ENCODE data around the gene OLA1.

OLA1 gene

GRCh38 chr2:174217869-174218268, 30.5 kb downstream of the OLA1 start:
- no peaks in the 10 kb centered on the region for H3K9me3 ChIP-seq (ENCODE audit: control extremely low read depth in 1 of 5, control insufficient read depth in 4 of 5, insufficient read depth in 2 of 5, low read depth in 1 of 5, low read length in 4 of 5)
- WGBS (ENCODE audit: insufficient coverage) = 86% methylated on average over 1 of the region's 1 CpG
- DNase-seq = no peak
- ChIA-PET CTCF (interaction anchor here (1.5 to 2.2 kb wide), 2 partner anchors 9 to 25 kb away, joined by 4 to 6 read pairs; no protein-coding TSS in a partner anchor), POLR2A (interaction anchor here (0.6 kb wide), 1 partner anchor 19 kb away, joined by 3 read pairs; no protein-coding TSS in a partner anchor)
- H3K4me3 ChIP-seq (ENCODE audit: control insufficient read depth in 1 of 7, extremely low read depth in 1 of 7, insufficient read depth in 4 of 7, low read depth in 2 of 7, low read length in 6 of 7) = no peak overlapping the region
- no peak overlapping the region for H3K27ac ChIP-seq (ENCODE audit: insufficient read depth in 1 of 2, low read depth in 1 of 2, low read length in 2 of 2, poor library complexity in 1 of 2, severe bottlenecking in 2 of 2)
- no peaks in the 10 kb centered on the region for H3K27me3 ChIP-seq (replicated peaks in 2 of 5; ENCODE audit: control insufficient read depth in 4 of 5, insufficient read depth in 5 of 5, low read length in 4 of 5)
- no peaks in the 10 kb centered on the region for H3K4me1 ChIP-seq (ENCODE audit: control extremely low read depth in 1 of 4, control insufficient read depth in 4 of 4, insufficient read depth in 4 of 4, low read length in 3 of 4)
- peaks cover under 1 to 19% (median 11%) of the 10 kb centered on the region in 4 experiments for H3K36me3 ChIP-seq (ENCODE audit: control insufficient read depth in 4 of 4, insufficient read depth in 4 of 4, low read length in 3 of 4)

- no peak overlapping the region for H3K27ac ChIP-seq (ENCODE audit: insufficient read depth in 1 of 2, low read depth in 1 of 2, low read length in 2 of 2, poor library complexity in 1 of 2, severe bottlenecking in 2 of 2)
- ChIA-PET POLR2A (interaction anchor here (0.6 kb wide), 1 partner anchor 408 kb away, joined by 3 read pairs; no protein-coding TSS in a partner anchor), CTCF (no interaction called here)
- peaks cover 0 to 6% (median 1%) of the 10 kb centered on the region in 4 experiments for H3K36me3 ChIP-seq (ENCODE audit: control insufficient read depth in 4 of 4, insufficient read depth in 4 of 4, low read length in 3 of 4)
- peaks cover 0 to 13% (median 0%) of the 10 kb centered on the region in 4 experiments for H3K4me1 ChIP-seq (ENCODE audit: control extremely low read depth in 1 of 4, control insufficient read depth in 4 of 4, insufficient read depth in 4 of 4, low read length in 3 of 4)
- H3K9me3 ChIP-seq (ENCODE audit: control extremely low read depth in 1 of 5, control insufficient read depth in 4 of 5, insufficient read depth in 2 of 5, low read depth in 1 of 5, low read length in 4 of 5) = no peaks in the 10 kb centered on the region
- no peak overlapping the region for H3K4me3 ChIP-seq (ENCODE audit: control insufficient read depth in 1 of 7, extremely low read depth in 1 of 7, insufficient read depth in 4 of 7, low read depth in 2 of 7, low read length in 6 of 7)
- DNase-seq = no peak
- no peaks in the 10 kb centered on the region for H3K27me3 ChIP-seq (replicated peaks in 2 of 5; ENCODE audit: control insufficient read depth in 4 of 5, insufficient read depth in 5 of 5, low read length in 4 of 5)
Observed at GRCh38 chr2:174211954-174212353, 36.4 kb downstream of the OLA1 start.

GRCh38 chr2:174210862-174211261, 37.5 kb downstream of the OLA1 start:
- ChIA-PET CTCF (no interaction called here), POLR2A (no interaction called here)
- Histone ChIP-seq H3K27me3 (replicated peaks in 2 of 5; ENCODE audit: control insufficient read depth in 4 of 5, insufficient read depth in 5 of 5, low read length in 4 of 5) (no peaks in the 10 kb centered on the region), H3K36me3 (ENCODE audit: control insufficient read depth in 4 of 4, insufficient read depth in 4 of 4, low read length in 3 of 4) (peaks cover 0 to 9% (median 1%) of the 10 kb centered on the region in 4 experiments), H3K4me3 (ENCODE audit: control insufficient read depth in 1 of 7, extremely low read depth in 1 of 7, insufficient read depth in 4 of 7, low read depth in 2 of 7, low read length in 6 of 7) (peak overlapping the region in 1 of 7 experiments; percentile 39), H3K4me1 (ENCODE audit: control extremely low read depth in 1 of 4, control insufficient read depth in 4 of 4, insufficient read depth in 4 of 4, low read length in 3 of 4) (peaks cover 0 to 13% (median 0%) of the 10 kb centered on the region in 4 experiments), H3K27ac (ENCODE audit: insufficient read depth in 1 of 2, low read depth in 1 of 2, low read length in 2 of 2, poor library complexity in 1 of 2, severe bottlenecking in 2 of 2) (peak overlapping the region in 1 of 2 experiments; percentile 52), H3K9me3 (ENCODE audit: control extremely low read depth in 1 of 5, control insufficient read depth in 4 of 5, insufficient read depth in 2 of 5, low read depth in 1 of 5, low read length in 4 of 5) (no peaks in the 10 kb centered on the region)
- DNase-seq = peak; percentile 63 to 73 (median 65)
- no CpG with 5 or more reads among the region's 2 CpGs for WGBS (ENCODE audit: insufficient coverage)

GRCh38 chr2:174209325-174209724, 39.0 kb downstream of the OLA1 start:
- WGBS (ENCODE audit: insufficient coverage) = 95% methylated on average over 2 of the region's 2 CpGs
- ChIA-PET POLR2A (no interaction called here), CTCF (interaction anchor here (1.0 to 1.1 kb wide), 2 partner anchors 10 to 38 kb away, joined by 4 to 6 read pairs; no protein-coding TSS in a partner anchor)
- no peak overlapping the region for H3K27ac ChIP-seq (ENCODE audit: insufficient read depth in 1 of 2, low read depth in 1 of 2, low read length in 2 of 2, poor library complexity in 1 of 2, severe bottlenecking in 2 of 2)
- H3K27me3 ChIP-seq (replicated peaks in 2 of 5; ENCODE audit: control insufficient read depth in 4 of 5, insufficient read depth in 5 of 5, low read length in 4 of 5) = no peaks in the 10 kb centered on the region
- peaks cover 0 to 11% (median 0%) of the 10 kb centered on the region in 4 experiments for H3K36me3 ChIP-seq (ENCODE audit: control insufficient read depth in 4 of 4, insufficient read depth in 4 of 4, low read length in 3 of 4)
- H3K4me1 ChIP-seq (ENCODE audit: control extremely low read depth in 1 of 4, control insufficient read depth in 4 of 4, insufficient read depth in 4 of 4, low read length in 3 of 4) = peaks cover 0 to 13% (median 0%) of the 10 kb centered on the region in 4 experiments
- H3K9me3 ChIP-seq (ENCODE audit: control extremely low read depth in 1 of 5, control insufficient read depth in 4 of 5, insufficient read depth in 2 of 5, low read depth in 1 of 5, low read length in 4 of 5) = no peaks in the 10 kb centered on the region
- no peak overlapping the region for H3K4me3 ChIP-seq (ENCODE audit: control insufficient read depth in 1 of 7, extremely low read depth in 1 of 7, insufficient read depth in 4 of 7, low read depth in 2 of 7, low read length in 6 of 7)
- no peak for DNase-seq

GRCh38 chr2:174208026-174208425, 40.3 kb downstream of the OLA1 start:
- H3K36me3 ChIP-seq (ENCODE audit: control insufficient read depth in 4 of 4, insufficient read depth in 4 of 4, low read length in 3 of 4) = peaks cover 0 to 11% (median 0%) of the 10 kb centered on the region in 4 experiments
- H3K27me3 ChIP-seq (replicated peaks in 2 of 5; ENCODE audit: control insufficient read depth in 4 of 5, insufficient read depth in 5 of 5, low read length in 4 of 5) = no peaks in the 10 kb centered on the region
- ChIA-PET CTCF (interaction anchor here (1.1 kb wide), 1 partner anchor 39 kb away, joined by 4 read pairs; no protein-coding TSS in a partner anchor), POLR2A (no interaction called here)
- no peak overlapping the region for H3K27ac ChIP-seq (ENCODE audit: insufficient read depth in 1 of 2, low read depth in 1 of 2, low read length in 2 of 2, poor library complexity in 1 of 2, severe bottlenecking in 2 of 2)
- H3K4me1 ChIP-seq (ENCODE audit: control extremely low read depth in 1 of 4, control insufficient read depth in 4 of 4, insufficient read depth in 4 of 4, low read length in 3 of 4) = peaks cover 0 to 13% (median 0%) of the 10 kb centered on the region in 4 experiments
- no peaks in the 10 kb centered on the region for H3K9me3 ChIP-seq (ENCODE audit: control extremely low read depth in 1 of 5, control insufficient read depth in 4 of 5, insufficient read depth in 2 of 5, low read depth in 1 of 5, low read length in 4 of 5)
- 73% methylated on average over 2 of the region's 4 CpGs for WGBS (ENCODE audit: insufficient coverage)
- no peak overlapping the region for H3K4me3 ChIP-seq (ENCODE audit: control insufficient read depth in 1 of 7, extremely low read depth in 1 of 7, insufficient read depth in 4 of 7, low read depth in 2 of 7, low read length in 6 of 7)
- DNase-seq = no peak

- Histone ChIP-seq H3K4me1 (ENCODE audit: control extremely low read depth in 1 of 4, control insufficient read depth in 4 of 4, insufficient read depth in 4 of 4, low read length in 3 of 4) (peaks cover 0 to under 1% (median 0%) of the 10 kb centered on the region in 4 experiments), H3K36me3 (ENCODE audit: control insufficient read depth in 4 of 4, insufficient read depth in 4 of 4, low read length in 3 of 4) (peaks cover 0 to 14% (median 3%) of the 10 kb centered on the region in 4 experiments), H3K9me3 (ENCODE audit: control extremely low read depth in 1 of 5, control insufficient read depth in 4 of 5, insufficient read depth in 2 of 5, low read depth in 1 of 5, low read length in 4 of 5) (no peaks in the 10 kb centered on the region), H3K27me3 (replicated peaks in 2 of 5; ENCODE audit: control insufficient read depth in 4 of 5, insufficient read depth in 5 of 5, low read length in 4 of 5) (no peaks in the 10 kb centered on the region), H3K27ac (ENCODE audit: insufficient read depth in 1 of 2, low read depth in 1 of 2, low read length in 2 of 2, poor library complexity in 1 of 2, severe bottlenecking in 2 of 2) (no peak overlapping the region), H3K4me3 (ENCODE audit: control insufficient read depth in 1 of 7, extremely low read depth in 1 of 7, insufficient read depth in 4 of 7, low read depth in 2 of 7, low read length in 6 of 7) (no peak overlapping the region)
- 96% methylated on average over 2 of the region's 2 CpGs for WGBS (ENCODE audit: insufficient coverage)
- POLR2A ChIA-PET = no interaction called here
- DNase-seq = no peak
- CTCF ChIA-PET = no interaction called here
Observed at GRCh38 chr2:174205562-174205961, 42.8 kb downstream of the OLA1 start.

GRCh38 chr2:174202188-174202587, 46.1 kb downstream of the OLA1 start:
- Histone ChIP-seq H3K4me3 (ENCODE audit: control insufficient read depth in 1 of 7, extremely low read depth in 1 of 7, insufficient read depth in 4 of 7, low read depth in 2 of 7, low read length in 6 of 7) (no peak overlapping the region), H3K36me3 (ENCODE audit: control insufficient read depth in 4 of 4, insufficient read depth in 4 of 4, low read length in 3 of 4) (peaks cover 0 to 11% (median 3%) of the 10 kb centered on the region in 4 experiments), H3K4me1 (ENCODE audit: control extremely low read depth in 1 of 4, control insufficient read depth in 4 of 4, insufficient read depth in 4 of 4, low read length in 3 of 4) (no peaks in the 10 kb centered on the region), H3K27me3 (replicated peaks in 2 of 5; ENCODE audit: control insufficient read depth in 4 of 5, insufficient read depth in 5 of 5, low read length in 4 of 5) (no peaks in the 10 kb centered on the region), H3K27ac (ENCODE audit: insufficient read depth in 1 of 2, low read depth in 1 of 2, low read length in 2 of 2, poor library complexity in 1 of 2, severe bottlenecking in 2 of 2) (no peak overlapping the region), H3K9me3 (ENCODE audit: control extremely low read depth in 1 of 5, control insufficient read depth in 4 of 5, insufficient read depth in 2 of 5, low read depth in 1 of 5, low read length in 4 of 5) (no peaks in the 10 kb centered on the region)
- no CpG with 5 or more reads among the region's 4 CpGs for WGBS (ENCODE audit: insufficient coverage)
- DNase-seq = no peak
- ChIA-PET POLR2A (no interaction called here), CTCF (no interaction called here)

Data from common myeloid progenitor, CD34-positive (primary cell).